HEK293 (cell line): Measurements from ENCODE around the gene C12orf56.

Source experiments
- CTCF ChIA-PET: fragments of 350-600 bp; formaldehyde crosslinking; extraction: SDS; loops from one replicate; lab custom pipeline; 2021; ENCODE audit warnings: antibody characterized with exemption; lab: Yijun Ruan, JAX
- POLR2A ChIA-PET: fragments of 300-600 bp; formaldehyde crosslinking; extraction: SDS; loops from one replicate; lab custom pipeline; 2020; ENCODE audit warnings: antibody characterized with exemption, inconsistent platforms; lab: Yijun Ruan, JAX
- H3K27ac ChIP-seq: fragments of 200-500 bp; sonication (Bioruptor generic); 2 replicates; pipeline ENCODE4 v1.5.1; 2014; ENCODE audit warnings: low read depth, low read length, control low read depth, inconsistent platforms; ENCODE audit errors: extremely low read depth
- H3K36me3 ChIP-seq, 2 experiments: fragments of 200-500 bp in 1 of 2; sonication (Bioruptor generic) in 1 of 2; 1 replicate in 1 of 2; 2 replicates in 1 of 2; pipeline ENCODE4 v1.5.1; 2014 to 2017; ENCODE audit warnings: inconsistent platforms in 2 of 2, low read length in 2 of 2; ENCODE audit not compliant: control insufficient read depth in 2 of 2, insufficient read depth in 1 of 2
- H3K4me1 ChIP-seq: fragments of 200-500 bp; sonication (Bioruptor generic); 2 replicates; pipeline ENCODE4 v1.5.1; 2014; ENCODE audit warnings: mild to moderate bottlenecking, low read length, inconsistent platforms; ENCODE audit not compliant: control insufficient read depth, insufficient read depth
- H3K4me3 ChIP-seq: 2 replicates; pipeline ENCODE4 v1.5.1; 2011; ENCODE audit warnings: low read depth, mild to moderate bottlenecking, control low read depth, low read length, moderate library complexity
- H3K9me3 ChIP-seq: fragments of 200-500 bp; sonication (Bioruptor generic); 2 replicates; pipeline ENCODE4 v1.5.1; 2014; ENCODE audit warnings: low read depth, low read length, inconsistent platforms; ENCODE audit not compliant: control insufficient read depth, insufficient read depth
- KLF8 ChIP-seq: fragments of 450-650 bp; formaldehyde crosslinking; IDR thresholded peaks from 2 replicates; pipeline ENCODE4 v1.5.1; 2016; ENCODE audit warnings: missing biosample characterization, missing genetic modification characterization
- ZBTB48 ChIP-seq: fragments of 450-650 bp; formaldehyde crosslinking; IDR thresholded peaks from 2 replicates; pipeline ENCODE4 v1.5.1; 2016; ENCODE audit warnings: missing biosample characterization, missing genetic modification characterization
- ZBTB7A ChIP-seq: fragments of 450-650 bp; formaldehyde crosslinking; IDR thresholded peaks from 2 replicates; pipeline ENCODE4 v1.5.1; 2016; ENCODE audit warnings: low read depth, missing biosample characterization, missing genetic modification characterization
- ZFHX2 ChIP-seq: fragments of 450-650 bp; formaldehyde crosslinking; conservative IDR thresholded peaks from 2 replicates; pipeline ENCODE4 v1.5.1; 2016; ENCODE audit warnings: missing biosample characterization, missing genetic modification characterization
- ZNF132 ChIP-seq: fragments of 450-650 bp; formaldehyde crosslinking; IDR thresholded peaks from 2 replicates; pipeline ENCODE4 v1.5.1; 2017; ENCODE audit warnings: missing biosample characterization, missing genetic modification characterization, borderline replicate concordance
- ZNF169 ChIP-seq: fragments of 450-650 bp; formaldehyde crosslinking; IDR thresholded peaks from 2 replicates; pipeline ENCODE4 v1.5.1; 2016; ENCODE audit warnings: missing biosample characterization, missing genetic modification characterization
- ZNF302 ChIP-seq: fragments of 450-650 bp; formaldehyde crosslinking; IDR thresholded peaks from 2 replicates; pipeline ENCODE4 v1.5.1; 2016; ENCODE audit warnings: missing biosample characterization, missing genetic modification characterization, low read depth
- ZNF362 ChIP-seq: fragments of 450-650 bp; formaldehyde crosslinking; IDR thresholded peaks from 2 replicates; pipeline ENCODE4 v1.5.1; 2016; ENCODE audit warnings: missing biosample characterization, missing genetic modification characterization
- ZNF37A ChIP-seq: fragments of 450-650 bp; IDR thresholded peaks from 2 replicates; pipeline ENCODE4 v1.5.1; 2018; ENCODE audit warnings: missing biosample characterization, missing genetic modification characterization
- ZNF513 ChIP-seq: fragments of 450-650 bp; IDR thresholded peaks from 2 replicates; pipeline ENCODE4 v1.5.1; 2018; ENCODE audit warnings: missing biosample characterization, missing genetic modification characterization
- ZNF561 ChIP-seq: fragments of 450-650 bp; IDR thresholded peaks from 2 replicates; pipeline ENCODE4 v1.5.1; 2018; ENCODE audit warnings: missing biosample characterization, missing genetic modification characterization, borderline replicate concordance
- ZNF596 ChIP-seq: fragments of 450-650 bp; IDR thresholded peaks from 2 replicates; pipeline ENCODE4 v1.5.0; 2018; ENCODE audit warnings: missing biosample characterization, mild to moderate bottlenecking, missing genetic modification characterization, moderate library complexity
- ZNF626 ChIP-seq: fragments of 450-650 bp; sonication (Bioruptor Pico); formaldehyde crosslinking; IDR thresholded peaks from 2 replicates; pipeline ENCODE4 v1.5.1; 2018; ENCODE audit warnings: missing biosample characterization, missing genetic modification characterization, inconsistent platforms
- ZNF654 ChIP-seq: fragments of 450-650 bp; formaldehyde crosslinking; IDR thresholded peaks from 2 replicates; pipeline ENCODE4 v1.5.1; 2016; ENCODE audit warnings: low read depth, missing biosample characterization, missing genetic modification characterization
- ZNF670 ChIP-seq: fragments of 450-650 bp; formaldehyde crosslinking; IDR thresholded peaks from 2 replicates; pipeline ENCODE4 v1.5.1; 2016; ENCODE audit warnings: missing biosample characterization, missing genetic modification characterization, low read depth
- ZNF777 ChIP-seq: fragments of 450-650 bp; formaldehyde crosslinking; IDR thresholded peaks from 2 replicates; pipeline ENCODE4 v1.5.1; 2017; ENCODE audit warnings: missing biosample characterization, missing genetic modification characterization, borderline replicate concordance
- ZSCAN23 ChIP-seq: fragments of 450-650 bp; formaldehyde crosslinking; IDR thresholded peaks from 2 replicates; pipeline ENCODE4 v1.5.1; 2016; ENCODE audit warnings: missing biosample characterization, missing genetic modification characterization

C12orf56 gene

GRCh38 chr12:64278421-64278820, 112.1 kb downstream of the C12orf56 start (continued):
- TF ChIP-seq ZBTB48 (tag by site-specific recombination) (no peak), ZNF626 (tag by site-specific recombination) (no peak), ZFHX2 (tag by site-specific recombination) (no peak), ZNF561 (no peak), ZSCAN23 (no peak), ZBTB7A (tag by site-specific recombination) (no peak)

DNA sequence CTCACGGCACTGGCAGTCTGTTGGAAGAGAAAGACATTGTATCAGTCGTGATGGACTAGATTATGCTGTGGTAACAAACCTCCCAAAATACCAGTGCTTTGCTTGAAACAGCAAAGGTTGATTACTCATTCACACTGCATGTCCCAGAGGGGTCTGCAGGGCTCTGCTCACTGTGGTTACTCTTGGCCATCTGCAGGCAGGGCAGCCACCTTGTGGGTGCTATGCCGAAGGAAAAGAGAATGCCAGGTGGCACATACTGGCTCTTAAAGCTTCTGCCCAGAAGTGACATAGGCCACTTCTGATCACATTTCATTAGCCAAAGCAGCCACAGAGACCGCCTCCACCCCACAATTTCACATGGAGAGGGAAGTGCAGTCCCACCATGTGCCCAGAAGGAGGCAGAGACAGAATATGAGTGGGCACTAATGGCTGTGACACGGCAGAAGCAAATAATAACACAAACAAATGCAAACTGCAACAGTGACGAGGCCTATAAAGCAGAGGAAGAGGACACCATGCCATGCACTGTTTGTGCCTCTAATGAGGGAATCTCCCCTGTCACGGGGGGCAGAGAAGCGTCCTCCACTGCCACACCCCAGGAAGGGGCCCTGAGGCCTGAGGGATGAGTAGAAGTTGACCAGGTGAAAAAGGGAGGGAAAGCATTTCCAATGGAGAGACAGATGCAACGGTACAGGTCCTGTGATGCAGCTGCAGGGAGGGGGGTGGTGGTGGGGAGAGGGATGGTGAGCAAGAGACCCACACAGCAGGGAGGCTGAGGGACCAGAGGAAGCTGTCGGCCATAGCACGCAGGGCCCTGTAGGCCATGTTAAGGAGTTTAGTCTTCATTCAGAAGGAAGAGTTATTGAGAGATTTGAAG, 116.8 kb downstream of the C12orf56 start:
- TF ChIP-seq ZNF777: no peak
- no peak for TF ChIP-seq ZNF670 (tag by site-specific recombination)
- no peak for TF ChIP-seq ZNF169 (tag by site-specific recombination)
- TF ChIP-seq ZNF302 (tag by site-specific recombination): no peak
- no peak for TF ChIP-seq ZNF37A (tag by site-specific recombination)
- no peak for TF ChIP-seq ZNF132 (tag by site-specific recombination)
- peak; percentile 45 for TF ChIP-seq ZNF654
- Histone ChIP-seq H3K27ac (no peak overlapping the region), H3K4me3 (no peak overlapping the region), H3K36me3 (no peaks in the 10 kb centered on the region), H3K9me3 (no peaks in the 10 kb centered on the region), H3K4me1 (no peaks in the 10 kb centered on the region)
- CTCF ChIA-PET: interaction anchor here (0.6 to 0.8 kb wide), 3 partner anchors 117 to 460 kb away, joined by 3 read pairs; partner anchors contain the start of gene C12orf56
- POLR2A ChIA-PET: no interaction called here

DNA sequence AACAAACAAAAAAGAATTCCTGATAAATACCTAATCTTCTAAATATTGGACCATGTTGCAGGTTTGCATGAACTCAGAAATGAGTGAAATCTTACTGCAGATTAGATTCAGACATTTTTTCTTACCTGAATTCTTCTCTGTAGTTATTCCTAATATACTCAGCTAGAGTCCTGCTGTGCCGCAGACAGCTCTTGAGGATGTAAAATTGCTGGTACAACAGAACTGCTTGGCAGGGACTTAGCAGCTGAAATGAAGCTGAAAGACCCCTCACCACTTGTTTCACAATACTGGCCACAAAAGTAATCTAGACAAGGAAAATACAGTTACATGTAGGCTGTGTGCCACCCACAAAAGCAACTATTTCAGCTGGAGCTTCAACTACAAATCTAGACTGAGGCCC, 120.1 kb downstream of the C12orf56 start:
- no peak for TF ChIP-seq ZNF132 (tag by site-specific recombination)
- no peak for TF ChIP-seq ZNF596 (tag by site-specific recombination)
- H3K27ac ChIP-seq: no peak overlapping the region
- H3K9me3 ChIP-seq: no peaks in the 10 kb centered on the region
- H3K36me3 ChIP-seq: no peaks in the 10 kb centered on the region
- POLR2A ChIA-PET: no interaction called here
- no peak overlapping the region for H3K4me3 ChIP-seq
- CTCF ChIA-PET: interaction anchor here (0.6 kb wide), 1 partner anchor 26 kb away, joined by 3 read pairs; no protein-coding TSS in a partner anchor
- no peaks in the 10 kb centered on the region for H3K4me1 ChIP-seq

DNA sequence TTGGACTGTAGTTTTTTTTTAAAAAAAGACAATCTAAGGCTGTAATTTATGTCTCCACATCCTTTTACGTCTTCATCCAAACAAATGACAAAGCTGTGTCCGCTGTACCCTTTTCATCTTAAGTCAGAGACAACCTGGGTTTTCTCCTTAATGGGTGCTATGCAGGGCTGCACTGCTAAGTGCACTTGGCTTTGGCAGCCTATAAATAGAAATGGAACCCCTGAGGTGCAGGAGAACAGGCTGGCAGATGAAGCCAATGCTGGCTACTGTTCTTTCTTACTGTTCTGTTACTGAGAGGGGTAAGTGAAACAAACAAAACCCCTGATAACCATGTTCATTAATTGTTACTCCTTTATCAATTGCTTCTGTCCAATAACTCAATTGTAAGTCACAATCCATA, 121.4 kb downstream of the C12orf56 start:
- ChIA-PET CTCF (no interaction called here), POLR2A (no interaction called here)
- H3K4me1 ChIP-seq: no peaks in the 10 kb centered on the region
- no peaks in the 10 kb centered on the region for H3K36me3 ChIP-seq
- H3K9me3 ChIP-seq: no peaks in the 10 kb centered on the region
- H3K27ac ChIP-seq: no peak overlapping the region
- TF ChIP-seq ZNF362 (tag by site-specific recombination) (no peak), ZNF513 (no peak), KLF8 (tag by site-specific recombination) (no peak)
- H3K4me3 ChIP-seq: no peak overlapping the region
